Progenitor cell of endocrine pancreas (in vitro differentiated cells): ENCODE data around the gene HABP4. TPM values are rescaled to one million over a fixed set of nuclear protein-coding genes. Genes with fewer than 3 reads are reported as not detected.

Experiments
- total RNA-seq: library from RNA; stranded (reverse); gene quantifications from 2 replicates; pipeline ENCODE4 v1.2.1, GENCODE V29; 2021

Gene HABP4
- total RNA-seq, 1 donor from 2014 or later, result 15.5 TPM

Other genes with a start within 250 kb of the HABP4 start
- 0.33 TPM in 1 of 2 replicates, not detected in the other for gene HSD17B3, start 148.0 kb upstream of the HABP4 start, total RNA-seq
- gene SLC35D2, start 66.5 kb upstream of the HABP4 start, total RNA-seq, result 52.6 and 60.9 TPM in 2 replicates
- gene ZNF367, start 31.8 kb upstream of the HABP4 start, total RNA-seq, result 5.3 and 5.7 TPM in 2 replicates
- 46.2 and 53.2 TPM in 2 replicates for gene CDC14B, start 169.7 kb downstream of the HABP4 start, total RNA-seq
- 4.8 and 6.2 TPM in 2 replicates for gene PRXL2C, start 205.1 kb downstream of the HABP4 start, total RNA-seq